HG03103 (cell line): ENCODE data around the gene AGBL4.

Source experiments
- ATAC-seq: cut with Tn5 transposase; IDR thresholded peaks from one replicate; pipeline ENCODE4 v1.9.1; 2021; ENCODE audit warnings: low read depth; ENCODE audit not compliant: unreplicated experiment

Gene AGBL4

GRCh38 chr1:48960320-48960719 lies 1063.4 kb downstream of the AGBL4 start:
- no peak for ATAC-seq

GRCh38 chr1:48955774-48956173 lies 1068.0 kb downstream of the AGBL4 start:
- ATAC-seq = no peak

GRCh38 chr1:48953617-48954016 lies 1070.1 kb downstream of the AGBL4 start:
- no peak for ATAC-seq

- no peak for ATAC-seq
These were observed 1075.2 kb downstream of the AGBL4 start for GRCh38 chr1:48948562-48948961.

GRCh38 chr1:48947761-48948537 lies 1075.8 kb downstream of the AGBL4 start:
- ATAC-seq = no peak

- no peak for ATAC-seq
These were observed 1077.7 kb downstream of the AGBL4 start for GRCh38 chr1:48946070-48946469.

GRCh38 chr1:48944811-48945210 lies 1078.9 kb downstream of the AGBL4 start:
- no peak for ATAC-seq

- ATAC-seq = no peak
These were observed 1079.9 kb downstream of the AGBL4 start for GRCh38 chr1:48943826-48944225.

- no peak for ATAC-seq
These were observed 1080.4 kb downstream of the AGBL4 start for GRCh38 chr1:48943393-48943792.

- ATAC-seq = no peak
These were observed 1082.6 kb downstream of the AGBL4 start for GRCh38 chr1:48940962-48941732.

- no peak for ATAC-seq
These were observed 1083.4 kb downstream of the AGBL4 start for GRCh38 chr1:48940354-48940753.

GRCh38 chr1:48939828-48940227 lies 1083.9 kb downstream of the AGBL4 start:
- ATAC-seq = no peak

GRCh38 chr1:48939042-48939441 lies 1084.7 kb downstream of the AGBL4 start:
- ATAC-seq = no peak

GRCh38 chr1:48937732-48938131 lies 1086.0 kb downstream of the AGBL4 start:
- no peak for ATAC-seq

- no peak for ATAC-seq
These were observed 1087.3 kb downstream of the AGBL4 start for GRCh38 chr1:48936436-48936835.

- ATAC-seq = no peak
These were observed 1091.4 kb downstream of the AGBL4 start for GRCh38 chr1:48932366-48932765.

GRCh38 chr1:48931506-48932192 lies 1092.1 kb downstream of the AGBL4 start:
- no peak for ATAC-seq

- ATAC-seq = no peak
These were observed 1093.7 kb downstream of the AGBL4 start for GRCh38 chr1:48930011-48930410.

GRCh38 chr1:48924099-48924498 lies 1099.7 kb downstream of the AGBL4 start:
- no peak for ATAC-seq

- no peak for ATAC-seq
These were observed 1100.6 kb downstream of the AGBL4 start for GRCh38 chr1:48923116-48923515.

GRCh38 chr1:48920851-48921250 lies 1102.9 kb downstream of the AGBL4 start:
- ATAC-seq = no peak
